ENCODE results near the gene FBXL5. TPM values are rescaled to one million over a fixed set of nuclear protein-coding genes. Genes with fewer than 3 reads are reported as not detected.
"Not testable (repeated sequence)": the region's sequence is repeated elsewhere in the genome, so short reads cannot be mapped to it uniquely, and the experiment has no call there.

Gene FBXL5
- total RNA-seq, 2 donors from 2014 or later, result 22.4 to 26.3 TPM

- Mint-ChIP-seq H3K4me3 (peak overlapping the region; percentile 43), H3K9me3 (no peaks in the 10 kb centered on the region), H3K36me3 (ENCODE audit: low read depth) (peaks cover 5% of the 10 kb centered on the region), H3K27me3 (no peaks in the 10 kb centered on the region), H3K4me1 (peaks cover 36% of the 10 kb centered on the region), H3K27ac (no peak overlapping the region)
- peak; percentile 60 for ATAC-seq (replicated peaks)
Measured at GRCh38 chr4:15649914-15650545, 5.1 kb downstream of the FBXL5 start.

- Mint-ChIP-seq H3K27me3 (no peaks in the 10 kb centered on the region), H3K9me3 (no peaks in the 10 kb centered on the region), H3K27ac (no peak overlapping the region), H3K4me3 (peak overlapping the region; percentile 9), H3K4me1 (peaks cover 34% of the 10 kb centered on the region), H3K36me3 (ENCODE audit: low read depth) (peaks cover 7% of the 10 kb centered on the region)
- peak; percentile 46 for ATAC-seq (replicated peaks)
Measured at GRCh38 chr4:15648600-15648999, 6.6 kb downstream of the FBXL5 start.

DNA sequence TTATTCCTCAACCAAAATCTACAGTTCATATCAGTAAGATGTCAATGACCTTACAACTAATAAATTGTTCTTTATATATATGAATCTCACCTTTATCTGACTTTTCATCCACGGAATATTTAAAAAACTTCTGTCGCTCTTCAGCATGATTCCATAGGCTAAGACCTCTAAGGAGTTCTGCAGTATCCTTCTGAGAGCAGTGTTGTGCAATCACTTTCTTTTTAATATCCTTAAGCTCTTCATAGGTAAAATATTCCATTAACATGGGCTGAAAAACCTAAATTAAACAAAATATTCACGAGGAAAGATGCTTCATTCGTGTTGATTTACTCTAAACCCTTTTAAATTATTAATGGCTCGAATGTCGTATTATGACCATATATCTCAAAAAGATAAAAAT, 16.7 kb downstream of the FBXL5 start:
- no peak overlapping the region for H3K4me3 Mint-ChIP-seq
- H3K36me3 Mint-ChIP-seq (ENCODE audit: low read depth), result peaks cover 81% of the 10 kb centered on the region
- no peak for ATAC-seq (replicated peaks)
- no peaks in the 10 kb centered on the region for H3K9me3 Mint-ChIP-seq
- no peaks in the 10 kb centered on the region for H3K4me1 Mint-ChIP-seq
- no peaks in the 10 kb centered on the region for H3K27me3 Mint-ChIP-seq
- no peak overlapping the region for H3K27ac Mint-ChIP-seq

- no peak for ATAC-seq (replicated peaks)
Measured at GRCh38 chr4:15636818-15637217, 18.3 kb downstream of the FBXL5 start.

DNA sequence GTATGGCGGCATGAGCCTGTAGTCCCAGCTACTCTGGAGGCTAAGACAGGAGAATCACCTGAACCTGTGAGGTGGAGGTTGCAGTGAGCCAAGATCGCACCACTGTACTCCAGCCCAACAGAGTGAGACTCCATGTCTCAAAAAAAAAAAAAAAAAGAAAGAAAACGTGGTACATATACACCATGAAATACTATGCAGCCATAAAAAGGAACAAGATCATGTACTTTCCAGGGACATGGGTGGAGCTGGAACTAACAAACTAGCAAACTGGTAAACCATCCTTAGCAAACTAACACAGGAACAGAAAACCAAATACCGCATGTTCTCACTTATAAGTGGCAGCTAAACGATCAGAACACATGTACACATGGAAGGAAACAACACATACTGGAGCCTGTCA, 37.8 kb downstream of the FBXL5 start:
- H3K27ac Mint-ChIP-seq; H3K9me3 Mint-ChIP-seq; H3K4me1 Mint-ChIP-seq; H3K27me3 Mint-ChIP-seq; ATAC-seq (replicated peaks); H3K4me3 Mint-ChIP-seq: not testable (repeated sequence)
- peaks cover 73% of the 10 kb centered on the region for H3K36me3 Mint-ChIP-seq (ENCODE audit: low read depth)

More at GRCh38 chr4:15636818-15637217, 18.3 kb downstream of the FBXL5 start:
- no peak overlapping the region for H3K4me3 Mint-ChIP-seq
- H3K9me3 Mint-ChIP-seq, result no peaks in the 10 kb centered on the region
- H3K4me1 Mint-ChIP-seq, result no peaks in the 10 kb centered on the region
- no peak overlapping the region for H3K27ac Mint-ChIP-seq
- no peaks in the 10 kb centered on the region for H3K27me3 Mint-ChIP-seq
- H3K36me3 Mint-ChIP-seq (ENCODE audit: low read depth), result peaks cover 87% of the 10 kb centered on the region

GRCh38 chr4:15614891-15615290, 40.3 kb downstream of the FBXL5 start:
- H3K36me3 Mint-ChIP-seq (ENCODE audit: low read depth), result peaks cover 66% of the 10 kb centered on the region
- H3K27me3 Mint-ChIP-seq; H3K4me1 Mint-ChIP-seq; H3K4me3 Mint-ChIP-seq; ATAC-seq (replicated peaks); H3K9me3 Mint-ChIP-seq; H3K27ac Mint-ChIP-seq: not testable (repeated sequence)

DNA sequence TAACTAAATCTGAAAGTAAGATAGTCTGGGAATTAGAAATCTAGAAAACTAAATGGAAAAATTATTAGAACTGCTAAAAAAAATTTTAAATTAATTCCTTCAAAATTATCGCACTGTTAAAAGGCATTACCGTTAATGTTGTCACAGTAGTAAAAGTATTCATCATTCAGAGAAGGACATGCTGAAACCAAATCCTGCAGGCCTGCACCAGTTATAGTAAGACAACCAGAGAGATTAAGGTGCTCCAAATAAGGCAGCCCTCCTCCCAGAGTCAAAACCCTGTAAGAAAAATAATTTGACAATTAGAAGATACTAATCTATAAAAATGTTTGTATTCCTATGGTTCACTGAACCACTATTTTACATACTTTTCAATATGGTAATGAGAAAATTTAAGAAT, 43.0 kb downstream of the FBXL5 start:
- H3K4me3 Mint-ChIP-seq, result no peak overlapping the region
- peaks cover 6% of the 10 kb centered on the region for H3K4me1 Mint-ChIP-seq
- H3K27me3 Mint-ChIP-seq, result no peaks in the 10 kb centered on the region
- no peaks in the 10 kb centered on the region for H3K9me3 Mint-ChIP-seq
- no peak for ATAC-seq (replicated peaks)
- H3K36me3 Mint-ChIP-seq (ENCODE audit: low read depth), result peaks cover 50% of the 10 kb centered on the region
- H3K27ac Mint-ChIP-seq, result no peak overlapping the region

GRCh38 chr4:15610855-15611254, 44.3 kb downstream of the FBXL5 start:
- Mint-ChIP-seq H3K27me3 (no peaks in the 10 kb centered on the region), H3K4me1 (no peaks in the 10 kb centered on the region), H3K4me3 (no peak overlapping the region), H3K27ac (no peak overlapping the region), H3K9me3 (no peaks in the 10 kb centered on the region), H3K36me3 (ENCODE audit: low read depth) (peaks cover 43% of the 10 kb centered on the region)
- no peak for ATAC-seq (replicated peaks)

DNA sequence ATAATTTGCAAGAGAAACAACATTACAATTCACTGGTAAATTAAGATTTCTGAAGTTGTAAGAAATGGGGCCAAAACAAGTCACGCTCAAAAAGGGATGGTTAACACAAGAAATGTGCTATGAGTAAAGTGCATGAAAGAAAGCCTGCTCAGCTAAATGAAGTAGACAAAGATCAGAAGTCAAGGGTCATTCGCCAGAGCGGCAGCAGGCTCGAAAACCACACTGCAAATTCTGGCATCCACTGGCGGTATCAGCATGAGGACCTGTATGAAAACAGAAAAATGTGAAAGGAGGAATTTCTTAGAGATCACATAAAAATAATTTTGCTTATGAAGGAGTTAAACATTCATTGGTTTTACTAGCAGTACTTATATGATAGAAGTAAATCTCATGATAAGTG, 49.6 kb downstream of the FBXL5 start:
- Mint-ChIP-seq H3K4me1 (no peaks in the 10 kb centered on the region), H3K27me3 (no peaks in the 10 kb centered on the region), H3K27ac (no peak overlapping the region), H3K36me3 (ENCODE audit: low read depth) (peaks cover 64% of the 10 kb centered on the region), H3K4me3 (no peak overlapping the region), H3K9me3 (no peaks in the 10 kb centered on the region)
- no peak for ATAC-seq (replicated peaks)

GRCh38 chr4:15601862-15602261, 53.3 kb downstream of the FBXL5 start:
- Mint-ChIP-seq H3K4me1 (no peaks in the 10 kb centered on the region), H3K27me3 (no peaks in the 10 kb centered on the region), H3K4me3 (no peak overlapping the region), H3K9me3 (no peaks in the 10 kb centered on the region), H3K27ac (no peak overlapping the region), H3K36me3 (ENCODE audit: low read depth) (peaks cover 55% of the 10 kb centered on the region)
- ATAC-seq (replicated peaks), result no peak

GRCh38 chr4:15600176-15600575, 55.0 kb downstream of the FBXL5 start:
- no peaks in the 10 kb centered on the region for H3K27me3 Mint-ChIP-seq
- peaks cover 45% of the 10 kb centered on the region for H3K36me3 Mint-ChIP-seq (ENCODE audit: low read depth)
- H3K9me3 Mint-ChIP-seq, result no peaks in the 10 kb centered on the region
- H3K4me3 Mint-ChIP-seq, result no peak overlapping the region
- ATAC-seq (replicated peaks), result no peak
- no peak overlapping the region for H3K27ac Mint-ChIP-seq
- no peaks in the 10 kb centered on the region for H3K4me1 Mint-ChIP-seq

DNA sequence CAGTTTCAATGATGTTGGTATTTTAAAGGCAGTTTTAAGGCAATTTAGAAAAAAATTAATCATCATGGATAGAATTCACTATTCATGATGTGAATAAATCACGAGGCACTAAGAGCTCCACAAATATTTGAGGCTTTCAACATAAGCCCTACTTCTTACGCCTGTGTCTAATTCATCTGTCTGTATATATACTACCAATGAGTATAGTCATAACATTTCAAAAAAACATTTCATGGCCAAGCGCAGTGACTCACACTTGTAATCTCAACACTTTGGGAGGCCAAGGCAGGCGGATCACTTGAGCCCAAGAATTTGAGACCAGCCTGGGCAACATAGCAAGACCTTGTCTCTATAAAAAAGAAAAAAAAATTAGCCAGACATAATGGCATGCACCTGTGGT, 56.5 kb downstream of the FBXL5 start:
- no peak for ATAC-seq (replicated peaks)
- H3K9me3 Mint-ChIP-seq, result no peaks in the 10 kb centered on the region
- no peaks in the 10 kb centered on the region for H3K4me1 Mint-ChIP-seq
- H3K27ac Mint-ChIP-seq, result no peak overlapping the region
- no peak overlapping the region for H3K4me3 Mint-ChIP-seq
- H3K36me3 Mint-ChIP-seq (ENCODE audit: low read depth), result peaks cover 31% of the 10 kb centered on the region
- no peaks in the 10 kb centered on the region for H3K27me3 Mint-ChIP-seq

DNA sequence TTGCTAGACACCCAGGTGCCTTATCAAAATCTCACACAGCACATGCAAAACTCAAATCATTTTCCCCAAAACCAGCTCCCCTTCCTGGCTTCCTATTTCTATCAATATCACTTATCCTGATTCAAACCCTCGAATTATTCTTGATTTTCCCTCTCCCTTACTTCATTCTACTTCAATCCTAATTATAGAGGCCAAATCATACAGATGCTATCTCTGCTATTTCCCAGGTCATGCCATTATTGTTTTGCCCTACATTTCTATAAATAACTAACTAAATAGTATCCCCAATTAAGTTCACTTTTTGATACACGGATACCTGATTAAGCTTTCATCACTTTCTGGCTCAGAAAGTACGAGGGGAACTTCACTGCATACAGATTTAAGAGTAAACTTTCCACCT, 62.4 kb downstream of the FBXL5 start:
- H3K27me3 Mint-ChIP-seq, result no peaks in the 10 kb centered on the region
- no peak overlapping the region for H3K4me3 Mint-ChIP-seq
- H3K36me3 Mint-ChIP-seq (ENCODE audit: low read depth), result no peaks in the 10 kb centered on the region
- H3K4me1 Mint-ChIP-seq, result no peaks in the 10 kb centered on the region
- H3K9me3 Mint-ChIP-seq, result no peaks in the 10 kb centered on the region
- no peak overlapping the region for H3K27ac Mint-ChIP-seq
- no peak for ATAC-seq (replicated peaks)

GRCh38 chr4:15587649-15588048, 67.5 kb downstream of the FBXL5 start:
- no peaks in the 10 kb centered on the region for H3K36me3 Mint-ChIP-seq (ENCODE audit: low read depth)
- H3K4me3 Mint-ChIP-seq, result no peak overlapping the region
- H3K4me1 Mint-ChIP-seq, result no peaks in the 10 kb centered on the region
- H3K27ac Mint-ChIP-seq, result no peak overlapping the region
- H3K27me3 Mint-ChIP-seq, result no peaks in the 10 kb centered on the region
- no peak for ATAC-seq (replicated peaks)
- no peaks in the 10 kb centered on the region for H3K9me3 Mint-ChIP-seq

GRCh38 chr4:15586066-15586465, 69.1 kb downstream of the FBXL5 start:
- no peaks in the 10 kb centered on the region for H3K27me3 Mint-ChIP-seq
- H3K4me3 Mint-ChIP-seq, result no peak overlapping the region
- ATAC-seq (replicated peaks), result no peak
- no peaks in the 10 kb centered on the region for H3K4me1 Mint-ChIP-seq
- no peaks in the 10 kb centered on the region for H3K9me3 Mint-ChIP-seq
- H3K36me3 Mint-ChIP-seq (ENCODE audit: low read depth), result no peaks in the 10 kb centered on the region
- no peak overlapping the region for H3K27ac Mint-ChIP-seq

DNA sequence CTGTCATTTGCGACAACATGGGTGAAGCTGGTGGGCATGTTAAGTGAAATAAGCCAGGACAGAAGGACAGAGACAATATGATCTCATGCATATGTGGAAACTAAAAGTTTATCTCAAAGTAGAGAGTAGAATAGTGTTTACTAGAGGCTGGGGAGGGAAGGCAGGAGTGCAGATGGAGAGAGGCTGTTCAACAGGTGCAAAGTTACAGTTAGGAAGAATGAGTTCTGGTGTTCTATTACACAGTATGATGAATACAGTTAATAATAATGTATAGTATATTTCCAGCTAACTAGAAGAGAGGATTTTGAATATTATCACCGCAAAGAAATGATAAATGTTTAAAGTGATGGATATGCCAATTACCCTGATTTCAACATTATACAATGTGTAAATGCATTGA, 69.8 kb downstream of the FBXL5 start:
- no peak overlapping the region for H3K27ac Mint-ChIP-seq
- ATAC-seq (replicated peaks), result no peak

More for the DNA sequence above, 69.8 kb downstream of the FBXL5 start:
- H3K27me3 Mint-ChIP-seq, result no peaks in the 10 kb centered on the region
- H3K4me3 Mint-ChIP-seq, result no peak overlapping the region
- H3K9me3 Mint-ChIP-seq, result no peaks in the 10 kb centered on the region
- no peaks in the 10 kb centered on the region for H3K36me3 Mint-ChIP-seq (ENCODE audit: low read depth)
- H3K4me1 Mint-ChIP-seq, result no peaks in the 10 kb centered on the region
